ENCODE data around the gene THSD4. TPM values are rescaled to one million over a fixed set of nuclear protein-coding genes. Genes with fewer than 3 reads are reported as not detected.

Gene THSD4
- total RNA-seq, 1 donor from 2014 or later: 2.5 TPM

GRCh38 chr15:71104636-71105035 is 10.6 kb upstream of the THSD4 start:
- no peak for DNase-seq (ENCODE audit: low read depth)
- Mint-ChIP-seq H3K4me3 (ENCODE audit: unreplicated experiment) (no peak overlapping the region), H3K27me3 (ENCODE audit: low read depth, unreplicated experiment) (peaks cover 2% of the 10 kb centered on the region), H3K9me3 (ENCODE audit: unreplicated experiment) (no peaks in the 10 kb centered on the region), H3K36me3 (ENCODE audit: low read depth, unreplicated experiment) (no peaks in the 10 kb centered on the region), H3K27ac (ENCODE audit: unreplicated experiment) (no peak overlapping the region), H3K4me1 (ENCODE audit: low read depth, unreplicated experiment) (peaks cover 9% of the 10 kb centered on the region)
- no peaks in the 10 kb centered on the region for H3K36me3 ChIP-seq (ENCODE audit: insufficient read depth, low read length)
- no peak for FAIRE-seq
- H3K9ac ChIP-seq (ENCODE audit: low read length): no peak overlapping the region
- no peaks in the 10 kb centered on the region for H3K79me2 ChIP-seq (ENCODE audit: insufficient read depth, low read length)
- H3K4me1 ChIP-seq (ENCODE audit: insufficient read depth, low read length): no peaks in the 10 kb centered on the region
- no peaks in the 10 kb centered on the region for H4K20me1 ChIP-seq (ENCODE audit: insufficient read depth, low read length)
- H2AFZ ChIP-seq (ENCODE audit: low read depth, low read length): no peak overlapping the region
- no peaks in the 10 kb centered on the region for H3K9me3 ChIP-seq (ENCODE audit: insufficient read depth, low read depth, low read length)
- H3K4me3 ChIP-seq (ENCODE audit: insufficient read depth, low read depth, low read length): no peak overlapping the region
- no peak overlapping the region for H3K27ac ChIP-seq (ENCODE audit: low read depth, low read length)
- H3K27me3 ChIP-seq (ENCODE audit: insufficient read depth, low read length): no peaks in the 10 kb centered on the region
- H3K4me2 ChIP-seq (ENCODE audit: low read length): no peak overlapping the region
- TF ChIP-seq, protein P1, sequence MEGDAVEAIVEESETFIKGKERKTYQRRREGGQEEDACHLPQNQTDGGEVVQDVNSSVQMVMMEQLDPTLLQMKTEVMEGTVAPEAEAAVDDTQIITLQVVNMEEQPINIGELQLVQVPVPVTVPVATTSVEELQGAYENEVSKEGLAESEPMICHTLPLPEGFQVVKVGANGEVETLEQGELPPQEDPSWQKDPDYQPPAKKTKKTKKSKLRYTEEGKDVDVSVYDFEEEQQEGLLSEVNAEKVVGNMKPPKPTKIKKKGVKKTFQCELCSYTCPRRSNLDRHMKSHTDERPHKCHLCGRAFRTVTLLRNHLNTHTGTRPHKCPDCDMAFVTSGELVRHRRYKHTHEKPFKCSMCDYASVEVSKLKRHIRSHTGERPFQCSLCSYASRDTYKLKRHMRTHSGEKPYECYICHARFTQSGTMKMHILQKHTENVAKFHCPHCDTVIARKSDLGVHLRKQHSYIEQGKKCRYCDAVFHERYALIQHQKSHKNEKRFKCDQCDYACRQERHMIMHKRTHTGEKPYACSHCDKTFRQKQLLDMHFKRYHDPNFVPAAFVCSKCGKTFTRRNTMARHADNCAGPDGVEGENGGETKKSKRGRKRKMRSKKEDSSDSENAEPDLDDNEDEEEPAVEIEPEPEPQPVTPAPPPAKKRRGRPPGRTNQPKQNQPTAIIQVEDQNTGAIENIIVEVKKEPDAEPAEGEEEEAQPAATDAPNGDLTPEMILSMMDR (IDR thresholded peaks at IDR 0.05; ENCODE audit: insufficient read depth, low read depth, low read length): no peak
- no peak for TF ChIP-seq EZH2 (IDR thresholded peaks at IDR 0.05; ENCODE audit: insufficient read depth, low read length)

GRCh38 chr15:71105444-71105843 is 9.8 kb upstream of the THSD4 start:
- Mint-ChIP-seq H3K4me1 (ENCODE audit: low read depth, unreplicated experiment) (peaks cover 14% of the 10 kb centered on the region), H3K27ac (ENCODE audit: unreplicated experiment) (no peak overlapping the region), H3K9me3 (ENCODE audit: unreplicated experiment) (no peaks in the 10 kb centered on the region), H3K27me3 (ENCODE audit: low read depth, unreplicated experiment) (peaks cover 2% of the 10 kb centered on the region), H3K4me3 (ENCODE audit: unreplicated experiment) (no peak overlapping the region), H3K36me3 (ENCODE audit: low read depth, unreplicated experiment) (no peaks in the 10 kb centered on the region)
- Histone ChIP-seq H3K27me3 (ENCODE audit: insufficient read depth, low read length) (no peaks in the 10 kb centered on the region), H3K4me1 (ENCODE audit: insufficient read depth, low read length) (no peaks in the 10 kb centered on the region), H3K4me3 (ENCODE audit: insufficient read depth, low read depth, low read length) (no peak overlapping the region), H4K20me1 (ENCODE audit: insufficient read depth, low read length) (no peaks in the 10 kb centered on the region), H3K27ac (ENCODE audit: low read depth, low read length) (no peak overlapping the region), H3K4me2 (ENCODE audit: low read length) (no peak overlapping the region), H2AFZ (ENCODE audit: low read depth, low read length) (no peak overlapping the region), H3K36me3 (ENCODE audit: insufficient read depth, low read length) (no peaks in the 10 kb centered on the region), H3K9me3 (ENCODE audit: insufficient read depth, low read depth, low read length) (no peaks in the 10 kb centered on the region), H3K79me2 (ENCODE audit: insufficient read depth, low read length) (no peaks in the 10 kb centered on the region), H3K9ac (ENCODE audit: low read length) (no peak overlapping the region)
- DNase-seq (ENCODE audit: low read depth) (no peak), FAIRE-seq (no peak)
- no peak for TF ChIP-seq EZH2 (IDR thresholded peaks at IDR 0.05; ENCODE audit: insufficient read depth, low read length)
- TF ChIP-seq, protein P1 (IDR thresholded peaks at IDR 0.05; ENCODE audit: insufficient read depth, low read depth, low read length): no peak

GRCh38 chr15:71106802-71107500 is 8.3 kb upstream of the THSD4 start:
- no peaks in the 10 kb centered on the region for H3K9me3 Mint-ChIP-seq (ENCODE audit: unreplicated experiment)
- H3K79me2 ChIP-seq (ENCODE audit: insufficient read depth, low read length): no peaks in the 10 kb centered on the region
- H3K4me1 Mint-ChIP-seq (ENCODE audit: low read depth, unreplicated experiment): peaks cover 23% of the 10 kb centered on the region
- H2AFZ ChIP-seq (ENCODE audit: low read depth, low read length): no peak overlapping the region
- peaks cover 2% of the 10 kb centered on the region for H3K27me3 Mint-ChIP-seq (ENCODE audit: low read depth, unreplicated experiment)
- no peak for DNase-seq (ENCODE audit: low read depth)
- H3K27ac ChIP-seq (ENCODE audit: low read depth, low read length): no peak overlapping the region
- H3K36me3 Mint-ChIP-seq (ENCODE audit: low read depth, unreplicated experiment): no peaks in the 10 kb centered on the region
- no peaks in the 10 kb centered on the region for H3K27me3 ChIP-seq (ENCODE audit: insufficient read depth, low read length)
- H4K20me1 ChIP-seq (ENCODE audit: insufficient read depth, low read length): no peaks in the 10 kb centered on the region
- no peak overlapping the region for H3K27ac Mint-ChIP-seq (ENCODE audit: unreplicated experiment)
- no peak overlapping the region for H3K4me3 ChIP-seq (ENCODE audit: insufficient read depth, low read depth, low read length)
- TF ChIP-seq, protein P1 (IDR thresholded peaks at IDR 0.05; ENCODE audit: insufficient read depth, low read depth, low read length): no peak
- TF ChIP-seq EZH2 (IDR thresholded peaks at IDR 0.05; ENCODE audit: insufficient read depth, low read length): no peak
- no peaks in the 10 kb centered on the region for H3K9me3 ChIP-seq (ENCODE audit: insufficient read depth, low read depth, low read length)
- H3K36me3 ChIP-seq (ENCODE audit: insufficient read depth, low read length): no peaks in the 10 kb centered on the region
- H3K4me3 Mint-ChIP-seq (ENCODE audit: unreplicated experiment): no peak overlapping the region
- H3K4me1 ChIP-seq (ENCODE audit: insufficient read depth, low read length): peaks cover 3% of the 10 kb centered on the region
- H3K4me2 ChIP-seq (ENCODE audit: low read length): no peak overlapping the region
- no peak overlapping the region for H3K9ac ChIP-seq (ENCODE audit: low read length)
- FAIRE-seq: no peak
